ENCODE results near the gene GLYATL3. TPM values are rescaled to one million over a fixed set of nuclear protein-coding genes. Genes with fewer than 3 reads are reported as not detected.

The GLYATL3 gene
- total RNA-seq, 4 donors from 2014 or later: not detected

GRCh38 chr6:49565261-49565660 is 65.5 kb downstream of the GLYATL3 start:
- Histone ChIP-seq H3K4me3 (no peak overlapping the region), H3K36me3 (no peaks in the 10 kb centered on the region), H3K4me1 (no peaks in the 10 kb centered on the region), H3K27ac (no peak overlapping the region), H3K27me3 (no peaks in the 10 kb centered on the region), H3K9me3 (no peaks in the 10 kb centered on the region)
- WGBS, 2 donors (ENCODE audit: low coverage in 1 of 2): 53 to 74% methylated on average over 2 of the region's 2 CpGs
- in situ Hi-C loops (cut with MboI; ENCODE audit: low pct_ligation_motif_present in 1 of 4, low pct_unique_long_range_greater_than_20kb in 1 of 4, low sequenced_read_pairs in 3 of 4) (no loop called here), intact Hi-C loops (cut with DNase I; ENCODE audit: low total_unique reads) (no loop called here)
- TF ChIP-seq CTCF (IDR thresholded peaks at IDR 0.05): no peak
- TF ChIP-seq POLR2A (IDR thresholded peaks at IDR 0.05): no peak
- TF ChIP-seq EP300 (IDR thresholded peaks at IDR 0.05; ENCODE audit: low read depth): no peak
- TF ChIP-seq POLR2AphosphoS5 (IDR thresholded peaks at IDR 0.05): no peak
- DNase-seq: no peak

- 71% methylated on average over 10 of the region's 10 CpGs; no CpG with 5 or more reads in 1 of the 2 donors for WGBS, 2 donors (ENCODE audit: low coverage in 1 of 2)
- Histone ChIP-seq H3K27ac (no peak overlapping the region), H3K36me3 (no peaks in the 10 kb centered on the region), H3K4me1 (no peaks in the 10 kb centered on the region), H3K9me3 (no peaks in the 10 kb centered on the region), H3K4me3 (no peak overlapping the region), H3K27me3 (no peaks in the 10 kb centered on the region)
- intact Hi-C loops (cut with DNase I; ENCODE audit: low total_unique reads): no loop called here
- TF ChIP-seq EP300 (IDR thresholded peaks at IDR 0.05; ENCODE audit: low read depth): no peak
- no peak for DNase-seq
- in situ Hi-C loops (cut with MboI; ENCODE audit: low pct_ligation_motif_present in 1 of 4, low pct_unique_long_range_greater_than_20kb in 1 of 4, low sequenced_read_pairs in 3 of 4): no loop called here
Observed at GRCh38 chr6:49565855-49566254, 66.1 kb downstream of the GLYATL3 start.

GRCh38 chr6:49570474-49571079 is 70.9 kb downstream of the GLYATL3 start:
- H3K4me1 ChIP-seq: no peaks in the 10 kb centered on the region
- in situ Hi-C loops (cut with MboI; ENCODE audit: low pct_ligation_motif_present in 1 of 4, low pct_unique_long_range_greater_than_20kb in 1 of 4, low sequenced_read_pairs in 3 of 4): no loop called here
- intact Hi-C loops (cut with DNase I; ENCODE audit: low total_unique reads): no loop called here
- no peak overlapping the region for H3K4me3 ChIP-seq
- no peaks in the 10 kb centered on the region for H3K27me3 ChIP-seq
- H3K9me3 ChIP-seq: no peaks in the 10 kb centered on the region
- no peak overlapping the region for H3K27ac ChIP-seq
- TF ChIP-seq EP300 (IDR thresholded peaks at IDR 0.05; ENCODE audit: low read depth): no peak
- peak in 1 of 5 experiments; percentile 6 for TF ChIP-seq CTCF (IDR thresholded peaks at IDR 0.05)
- 55 to 64% methylated on average over 4 to 6 of the region's 6 CpGs for whole genome bisulfite sequencing, 2 donors (ENCODE audit: low coverage in 1 of 2)
- no peaks in the 10 kb centered on the region for H3K36me3 ChIP-seq
- no peak for DNase-seq

GRCh38 chr6:49576618-49577017 is 76.9 kb downstream of the GLYATL3 start:
- TF ChIP-seq POLR2AphosphoS5 (IDR thresholded peaks at IDR 0.05): no peak
- no peak for TF ChIP-seq CTCF (IDR thresholded peaks at IDR 0.05)
- TF ChIP-seq POLR2A (IDR thresholded peaks at IDR 0.05): no peak
- Histone ChIP-seq H3K4me1 (no peaks in the 10 kb centered on the region), H3K27me3 (no peaks in the 10 kb centered on the region), H3K27ac (no peak overlapping the region), H3K4me3 (no peak overlapping the region), H3K36me3 (no peaks in the 10 kb centered on the region), H3K9me3 (no peaks in the 10 kb centered on the region)
- intact Hi-C loops (cut with DNase I; ENCODE audit: low total_unique reads) (no loop called here), in situ Hi-C loops (cut with MboI; ENCODE audit: low pct_ligation_motif_present in 1 of 4, low pct_unique_long_range_greater_than_20kb in 1 of 4, low sequenced_read_pairs in 3 of 4) (no loop called here)
- no peak for DNase-seq
- 67 to 91% methylated on average over 1 of the region's 1 CpG for WGBS, 2 donors (ENCODE audit: low coverage in 1 of 2)

Other genes starting within 250 kb of the GLYATL3 start
- 10 to 100 TPM in 2 of 4 donors, 1 to 10 TPM in 2; 8.4 to 31.1 (median 16.5) TPM for gene MMUT, start 36.7 kb upstream of the GLYATL3 start, total RNA-seq
- gene CENPQ, start 36.6 kb upstream of the GLYATL3 start, total RNA-seq: 1 to 10 TPM in 3 of 4 donors, not detected in 1; 1.7 to 3.0 (median 2.9) TPM
- gene C6orf141, start 50.7 kb downstream of the GLYATL3 start, total RNA-seq: 10 to 100 TPM in 3 of 4 donors, 1 to 10 TPM in 1; 10.0 to 21.7 (median 17.5) TPM
- gene RHAG, start 136.9 kb downstream of the GLYATL3 start, total RNA-seq: under 1 TPM in 1 of 4 donors, not detected in 3; 0.64 TPM
- gene CRISP2, start 213.6 kb downstream of the GLYATL3 start, total RNA-seq: not detected
- not detected for gene CRISP3, start 244.5 kb downstream of the GLYATL3 start, total RNA-seq